ENCODE results near the gene MVD. TPM values are rescaled to one million over a fixed set of nuclear protein-coding genes. Genes with fewer than 3 reads are reported as not detected.
A peak's percentile ranks its signal among the peaks of the same experiment; 100 is the strongest.

MVD gene
- total RNA-seq, 1 donor from 2014 or later = 71.8 TPM

DNA sequence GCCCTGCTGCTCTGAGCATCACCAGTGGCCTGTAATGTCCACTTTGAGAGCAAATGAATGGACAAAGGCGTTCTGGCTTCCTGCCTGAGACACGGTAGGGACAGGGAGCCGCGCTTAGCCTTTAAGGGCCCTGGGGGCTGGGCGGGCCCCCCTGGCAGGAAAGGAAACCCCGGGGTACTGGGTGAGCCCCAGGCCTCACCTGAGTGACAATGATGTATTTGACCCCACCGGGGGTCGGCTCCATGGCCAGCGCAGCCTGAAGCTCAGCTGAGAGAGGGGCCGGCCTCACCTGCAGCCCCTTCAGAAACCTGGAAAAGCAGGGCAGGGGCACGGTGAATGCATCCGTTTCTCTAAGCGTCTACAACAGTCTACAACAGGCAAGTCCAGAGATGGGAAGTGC lies 9.8 kb downstream of the MVD start:
- intact Hi-C loops (cut with DNase I) = no loop called here
- TF ChIP-seq, protein P1, sequence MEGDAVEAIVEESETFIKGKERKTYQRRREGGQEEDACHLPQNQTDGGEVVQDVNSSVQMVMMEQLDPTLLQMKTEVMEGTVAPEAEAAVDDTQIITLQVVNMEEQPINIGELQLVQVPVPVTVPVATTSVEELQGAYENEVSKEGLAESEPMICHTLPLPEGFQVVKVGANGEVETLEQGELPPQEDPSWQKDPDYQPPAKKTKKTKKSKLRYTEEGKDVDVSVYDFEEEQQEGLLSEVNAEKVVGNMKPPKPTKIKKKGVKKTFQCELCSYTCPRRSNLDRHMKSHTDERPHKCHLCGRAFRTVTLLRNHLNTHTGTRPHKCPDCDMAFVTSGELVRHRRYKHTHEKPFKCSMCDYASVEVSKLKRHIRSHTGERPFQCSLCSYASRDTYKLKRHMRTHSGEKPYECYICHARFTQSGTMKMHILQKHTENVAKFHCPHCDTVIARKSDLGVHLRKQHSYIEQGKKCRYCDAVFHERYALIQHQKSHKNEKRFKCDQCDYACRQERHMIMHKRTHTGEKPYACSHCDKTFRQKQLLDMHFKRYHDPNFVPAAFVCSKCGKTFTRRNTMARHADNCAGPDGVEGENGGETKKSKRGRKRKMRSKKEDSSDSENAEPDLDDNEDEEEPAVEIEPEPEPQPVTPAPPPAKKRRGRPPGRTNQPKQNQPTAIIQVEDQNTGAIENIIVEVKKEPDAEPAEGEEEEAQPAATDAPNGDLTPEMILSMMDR (IDR thresholded peaks at IDR 0.05) = no peak
- H3K4me1 ChIP-seq = peaks cover 29% of the 10 kb centered on the region
- H3K36me3 ChIP-seq = peaks cover 59% of the 10 kb centered on the region
- H3K27me3 ChIP-seq (ENCODE audit: low read depth) = no peaks in the 10 kb centered on the region
- no peak overlapping the region for H3K27ac ChIP-seq
- no peaks in the 10 kb centered on the region for H3K9me3 ChIP-seq
- DNase-seq (no peak), ATAC-seq (no peak)
- no peak overlapping the region for H3K4me3 ChIP-seq

DNA sequence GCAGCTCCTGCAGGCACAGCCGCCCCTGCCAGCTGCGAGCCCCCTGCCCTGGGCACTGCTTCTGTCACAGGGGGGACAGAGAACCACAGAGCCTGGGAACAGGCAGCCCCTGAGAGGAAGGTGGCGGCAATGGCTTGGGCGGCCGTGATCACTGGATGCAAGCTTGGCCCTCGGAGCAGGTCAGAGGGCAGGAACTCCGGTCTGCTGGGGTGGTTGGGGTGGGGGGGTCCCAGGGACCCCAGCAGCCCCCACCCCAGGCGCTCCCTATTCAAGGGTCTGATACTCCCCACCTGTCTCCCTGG lies 10.2 kb downstream of the MVD start:
- peaks cover 29% of the 10 kb centered on the region for H3K4me1 ChIP-seq
- H3K27me3 ChIP-seq (ENCODE audit: low read depth) = no peaks in the 10 kb centered on the region
- TF ChIP-seq, protein P1 (IDR thresholded peaks at IDR 0.05) = no peak
- no peak overlapping the region for H3K4me3 ChIP-seq
- intact Hi-C loops (cut with DNase I) = no loop called here
- no peak for ATAC-seq
- no peak overlapping the region for H3K27ac ChIP-seq
- no peaks in the 10 kb centered on the region for H3K9me3 ChIP-seq
- DNase-seq = no peak
- H3K36me3 ChIP-seq = peaks cover 55% of the 10 kb centered on the region

DNA sequence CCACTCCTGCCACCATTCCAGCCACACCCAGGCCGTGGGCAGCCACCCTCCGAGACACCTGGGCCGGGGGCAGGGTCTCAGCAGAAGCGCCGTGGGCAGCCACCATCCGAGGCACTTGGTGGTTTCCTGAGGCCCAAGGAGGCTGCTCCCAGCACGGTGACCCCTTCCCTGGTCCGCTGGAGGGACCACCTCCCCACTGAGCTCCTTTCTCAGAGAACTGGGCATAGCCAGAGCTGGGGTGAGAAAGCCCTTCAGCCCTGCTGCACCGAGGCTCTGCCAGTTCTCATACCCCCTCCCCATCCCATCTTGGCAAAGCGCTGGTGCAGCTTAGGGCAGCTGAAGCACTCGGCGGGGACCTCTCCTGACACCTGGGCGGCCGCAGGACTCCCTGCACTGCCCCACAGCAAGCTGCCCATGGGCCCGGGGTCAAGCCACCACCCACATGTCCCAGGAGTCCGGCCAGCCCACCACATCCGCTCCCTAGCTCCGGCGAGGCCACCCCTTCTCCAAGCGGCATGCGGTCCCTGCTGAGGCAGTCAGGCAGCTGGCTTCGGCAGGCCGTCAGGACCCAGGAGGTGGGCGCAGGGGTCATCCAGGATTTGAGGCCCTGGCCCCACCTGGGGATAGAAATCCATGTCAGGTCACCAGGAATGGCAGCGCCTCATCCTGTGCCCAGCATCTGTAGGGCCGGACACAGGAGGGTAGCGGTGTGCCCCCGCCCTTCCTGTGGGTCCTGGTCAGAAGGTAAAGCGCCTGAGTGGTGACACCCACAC lies 10.7 kb downstream of the MVD start:
- no peak overlapping the region for H3K4me3 ChIP-seq
- intact Hi-C loops (cut with DNase I) = no loop called here
- H3K27ac ChIP-seq = peak overlapping the region; percentile 90
- ATAC-seq (no peak), DNase-seq (peak; percentile 50)
- peaks cover 51% of the 10 kb centered on the region for H3K36me3 ChIP-seq
- no peaks in the 10 kb centered on the region for H3K9me3 ChIP-seq
- TF ChIP-seq, protein P1 (IDR thresholded peaks at IDR 0.05) = no peak
- peaks cover 29% of the 10 kb centered on the region for H3K4me1 ChIP-seq
- H3K27me3 ChIP-seq (ENCODE audit: low read depth) = no peaks in the 10 kb centered on the region

DNA sequence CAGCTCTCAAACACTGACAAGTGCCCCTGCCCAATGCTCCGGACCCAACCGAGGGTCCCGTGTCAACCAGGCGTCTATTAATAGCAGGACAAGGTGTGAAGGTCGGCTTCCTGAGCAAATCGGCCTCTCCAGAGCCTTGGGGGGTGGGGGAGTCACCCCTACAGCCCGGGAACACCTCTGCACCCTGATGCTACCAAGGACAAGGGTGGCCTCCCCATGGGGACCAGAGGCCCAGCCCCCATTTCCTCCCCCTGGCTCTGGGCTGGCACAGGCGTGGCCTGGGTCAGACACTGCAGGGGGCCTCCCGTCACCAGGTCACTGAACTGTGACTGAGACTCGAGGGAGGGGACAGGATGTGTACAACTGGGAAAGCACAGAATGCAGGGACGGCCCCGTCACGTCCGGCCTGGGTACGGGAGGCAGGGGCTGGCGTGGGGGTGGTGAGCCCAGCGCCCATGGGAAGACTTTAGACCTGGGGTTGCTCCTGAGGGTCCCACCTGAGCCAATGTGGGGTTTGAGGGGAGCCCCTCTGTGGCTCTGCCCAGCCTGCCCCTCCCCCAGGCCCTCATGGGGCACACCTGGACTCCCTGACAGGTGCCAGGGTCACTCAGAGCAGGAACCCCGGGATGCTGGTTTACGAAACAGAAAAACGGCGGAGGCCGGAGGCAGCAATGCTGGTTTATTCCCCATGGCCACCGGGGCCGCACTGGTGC lies 11.5 kb downstream of the MVD start:
- peak overlapping the region; percentile 90 for H3K27ac ChIP-seq
- TF ChIP-seq, protein P1 (IDR thresholded peaks at IDR 0.05) = no peak
- peak overlapping the region; percentile 91 for H3K4me3 ChIP-seq
- H3K36me3 ChIP-seq = peaks cover 44% of the 10 kb centered on the region
- ATAC-seq = peak; percentile 46 to 69
- intact Hi-C loops (cut with DNase I) = no loop called here
- peak; percentile 74 for DNase-seq
- no peaks in the 10 kb centered on the region for H3K9me3 ChIP-seq
- peaks cover 29% of the 10 kb centered on the region for H3K4me1 ChIP-seq
- no peaks in the 10 kb centered on the region for H3K27me3 ChIP-seq (ENCODE audit: low read depth)

DNA sequence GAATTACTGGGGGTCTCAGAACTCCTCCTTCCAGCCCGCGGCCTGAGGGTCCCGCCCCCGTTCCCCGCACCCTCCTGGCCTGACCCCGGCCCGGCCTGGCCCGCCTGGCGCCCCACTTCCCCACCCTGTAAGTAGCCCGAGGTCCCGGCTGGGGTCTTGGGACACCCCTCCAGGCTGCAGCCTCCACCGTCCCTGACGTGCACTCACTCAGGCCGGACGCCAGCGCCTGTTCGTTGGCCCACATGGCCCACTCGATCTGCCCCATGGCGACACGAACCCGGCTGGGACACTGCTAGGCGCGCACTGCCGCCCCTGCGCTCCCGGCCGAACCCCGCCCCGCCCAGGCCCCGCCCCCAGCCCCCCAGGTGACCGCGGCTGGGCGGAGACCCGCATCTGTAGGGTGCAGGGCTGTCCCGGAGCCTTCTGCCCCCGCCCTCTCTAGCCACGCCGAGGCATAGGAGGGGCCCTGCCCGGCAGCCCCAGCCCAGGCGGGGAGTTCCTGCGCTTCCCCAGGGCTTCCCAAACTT lies 12.1 kb downstream of the MVD start, which contains the start of gene CYBA:
TSS of gene CYBA (minus strand) at position 305 of the 527 bp plus-strand sequence. CDS start at position 265, 40 bp downstream.
- TF ChIP-seq, protein P1 (IDR thresholded peaks at IDR 0.05) = no peak
- Histone ChIP-seq H3K4me3 (peak within 1 kb of the TSS; percentile 91), H3K36me3 (peaks cover 37% of the 10 kb centered on the region), H3K9me3 (no peaks in the 10 kb centered on the region), H3K4me1 (peaks cover 29% of the 10 kb centered on the region), H3K27me3 (ENCODE audit: low read depth) (no peaks in the 10 kb centered on the region), H3K27ac (peak within 1 kb of the TSS; percentile 90)
- ATAC-seq = peak; percentile 89 to 93
- intact Hi-C loops (cut with DNase I) = no loop called here
- peak; percentile 90 for DNase-seq

Measured in lower lobe of right lung (tissue), 2 donors.